DMS53 treated with DMSO at 0.1 percent for 48 hours (cell line): Measurements from ENCODE around the gene EVI2A.

Experiments used
- DNase-seq: peaks from one replicate; lab custom pipeline; 2025; ENCODE audit not compliant: unreplicated experiment; lab: John Stamatoyannopoulos, UW

The EVI2A gene

DNA sequence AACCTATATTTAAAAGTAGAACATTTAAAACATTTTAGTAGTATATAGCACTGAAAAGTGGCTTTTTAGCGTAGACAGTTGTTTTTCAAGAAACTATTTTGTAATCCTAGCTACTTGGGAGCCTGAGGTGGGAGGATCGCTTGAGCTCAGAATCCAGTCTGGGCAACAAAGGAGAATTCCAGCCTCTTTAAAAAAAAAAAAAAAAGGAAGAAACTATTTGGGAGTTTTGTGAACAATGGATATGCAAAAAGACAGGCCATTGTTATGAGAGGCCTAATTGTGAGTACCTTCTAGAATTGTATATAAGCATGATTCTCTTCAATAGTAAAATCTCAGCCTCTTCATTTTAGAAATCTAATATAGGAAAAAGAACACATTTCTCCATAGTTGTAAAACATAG is 42.0 kb downstream of the EVI2A start:
- no peak for DNase-seq

DNA sequence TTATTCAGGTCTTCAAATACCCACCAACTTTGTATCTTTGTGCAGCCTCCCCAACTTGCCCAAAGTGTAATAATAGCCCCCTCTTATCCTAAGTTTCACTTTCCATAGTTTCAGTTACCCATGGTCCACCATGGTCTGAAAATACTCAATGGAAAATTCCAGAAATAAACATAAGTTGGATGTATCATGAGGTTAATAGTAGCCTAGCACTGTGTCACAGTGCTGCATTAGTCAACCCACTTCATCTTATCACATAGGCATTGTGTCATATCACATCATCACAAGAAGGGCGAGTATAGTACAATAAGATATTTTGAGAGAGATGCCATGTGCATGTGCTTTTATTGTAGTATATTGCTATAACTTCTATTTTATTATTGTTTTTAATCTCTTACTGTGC is 46.3 kb downstream of the EVI2A start:
- DNase-seq, result no peak

DNA sequence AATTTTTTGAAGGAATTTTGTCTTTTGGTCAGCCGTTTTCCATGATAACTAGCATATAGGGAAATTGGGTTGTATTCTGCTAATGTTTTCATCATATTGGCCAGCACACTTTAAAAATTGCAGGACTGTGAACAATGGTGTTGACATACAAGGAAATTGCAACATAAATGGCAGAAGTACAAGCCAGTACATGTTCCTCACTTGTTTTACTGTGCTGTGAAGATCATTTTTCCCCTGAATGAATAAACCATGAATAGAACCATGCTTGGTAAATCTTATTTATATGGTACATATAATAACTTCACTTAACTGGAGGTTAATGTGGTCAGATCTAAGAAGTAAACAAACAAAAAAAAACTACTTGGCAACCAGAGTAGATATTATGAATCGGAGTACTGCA is 47.2 kb downstream of the EVI2A start:
- no peak for DNase-seq

DNA sequence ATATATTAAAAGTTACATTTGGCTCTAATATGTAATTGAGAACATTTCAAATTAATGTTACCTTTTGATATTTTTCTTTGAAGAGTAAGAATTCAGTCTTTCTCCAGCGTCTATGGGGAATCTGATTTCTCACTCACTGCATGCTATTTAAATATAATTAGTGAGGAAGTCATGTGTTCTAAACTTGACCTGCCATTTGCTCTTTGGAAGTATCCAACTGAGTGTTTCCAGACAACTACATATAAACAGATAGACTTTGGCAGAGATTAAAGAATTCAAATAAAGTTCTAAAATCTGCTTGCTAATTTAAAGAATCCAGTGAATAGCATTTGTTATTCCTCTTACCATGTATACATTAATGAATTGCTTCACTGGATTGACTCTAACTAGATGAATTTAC is 47.9 kb downstream of the EVI2A start:
- DNase-seq, result no peak

DNA sequence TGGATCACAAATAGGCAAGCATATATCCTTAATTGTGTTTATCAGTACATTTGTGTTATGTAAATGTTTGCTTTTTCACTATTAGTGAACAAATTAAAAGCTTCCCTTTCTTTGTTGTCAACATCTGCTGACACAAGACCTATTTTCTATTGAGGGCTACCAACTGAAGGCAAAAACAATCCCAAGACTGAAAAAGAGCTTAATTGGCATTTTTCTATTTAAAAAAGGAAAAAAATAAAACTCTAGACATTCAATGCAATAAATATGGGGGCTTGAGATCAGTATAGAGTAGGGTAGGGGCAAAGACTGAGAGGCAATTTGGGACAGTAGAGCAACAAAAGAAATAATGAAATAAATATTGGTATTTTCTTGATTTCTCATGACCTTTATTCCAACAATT is 48.6 kb downstream of the EVI2A start:
- DNase-seq, result no peak

DNA sequence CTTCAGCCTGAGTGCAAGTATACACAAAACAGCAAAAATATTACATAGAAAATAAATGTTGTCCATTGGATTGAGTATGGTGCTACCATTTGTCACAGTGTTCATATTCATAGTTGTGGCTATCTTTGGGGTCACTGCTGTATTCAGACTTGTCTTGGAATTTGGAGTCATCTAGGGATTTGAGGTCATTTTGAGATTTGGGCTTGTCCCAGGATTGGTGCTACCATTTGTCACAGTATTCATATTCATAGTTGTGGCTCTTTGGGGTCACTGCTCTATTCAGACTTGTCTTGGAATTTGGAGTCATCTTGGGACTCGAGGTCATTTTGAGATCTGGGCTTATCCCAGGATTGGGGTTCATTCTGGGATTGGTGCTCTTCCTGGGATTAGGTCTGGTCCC is 49.2 kb downstream of the EVI2A start:
- DNase-seq, result no peak

DNA sequence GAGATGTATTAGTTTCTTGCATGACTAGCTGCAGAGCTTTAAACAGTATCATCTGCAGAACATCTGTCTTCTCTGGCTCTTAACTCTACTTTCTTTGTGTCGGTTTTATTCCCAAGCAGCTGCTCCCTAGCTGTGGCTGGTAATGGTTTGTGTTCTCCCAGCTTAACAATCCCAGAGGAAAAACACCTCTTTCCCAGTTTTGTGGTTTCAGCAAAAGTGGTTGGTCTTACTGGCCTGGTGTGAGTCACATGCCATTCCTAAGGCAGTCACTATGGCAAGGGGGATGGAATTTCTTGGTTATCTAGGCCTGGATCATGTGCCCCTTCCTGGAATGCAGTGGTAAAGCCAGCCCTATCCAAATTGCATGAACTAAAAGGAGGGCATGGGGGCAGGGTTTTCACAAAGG is 51.8 kb downstream of the EVI2A start:
- DNase-seq, result no peak

DNA sequence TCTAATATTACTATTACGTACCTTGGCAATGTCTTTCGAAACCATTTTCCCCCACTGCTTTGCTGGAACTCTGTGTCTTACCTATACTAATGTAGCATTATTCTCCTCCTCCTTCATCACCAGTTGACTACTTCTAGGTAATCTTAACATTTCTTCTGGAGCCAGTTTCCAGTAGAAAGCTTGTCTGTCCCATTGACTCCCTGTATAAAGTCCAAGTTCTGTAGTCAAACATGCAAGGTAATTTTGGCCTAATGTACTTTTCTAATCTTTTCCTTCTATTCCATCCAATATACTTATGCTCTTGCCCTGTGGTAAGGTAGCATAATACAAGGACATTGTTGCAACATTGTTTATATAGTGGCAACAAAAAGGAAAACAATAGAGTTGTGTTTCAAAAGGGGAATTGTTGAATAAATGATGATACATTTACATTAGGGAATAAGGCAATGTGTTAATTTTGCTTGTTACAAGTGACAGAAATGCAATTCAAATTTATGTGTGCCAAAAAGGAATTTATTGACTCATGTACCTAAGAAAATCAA is 52.3 kb downstream of the EVI2A start:
- no peak for DNase-seq
